Ovary (tissue), 3 donors: ENCODE data around the gene FBXO17.

Source experiments
- CTCF ChIP-seq, 3 donors: fragments of 450-650 bp in 2 of 3; fragments of 200-600 bp in 1 of 3; IDR thresholded peaks; one replicate each; pipeline versions ENCODE4 v1.5.1 to v1.8.0; 2016 to 2022; ENCODE audit warnings: antibody characterized with exemption in 3 of 3, mild to moderate bottlenecking in 1 of 3
- EP300 ChIP-seq: sonication (generic); formaldehyde crosslinking; IDR thresholded peaks from one replicate; pipeline ENCODE4 v1.6.1; 2017; ENCODE audit warnings: antibody characterized with exemption
- POLR2A ChIP-seq: fragments of 450-650 bp; IDR thresholded peaks from one replicate; pipeline ENCODE4 v1.6.1; 2017; ENCODE audit warnings: antibody characterized with exemption, mild to moderate bottlenecking, moderate library complexity
- donor health status: DM: no; HTN: no; CAD: no.

GRCh38 chr19:38979812-38980211, 4.3 kb upstream of the FBXO17 start:
- TF ChIP-seq CTCF (IDR thresholded peaks at IDR 0.05), result no peak
- TF ChIP-seq POLR2A, result no peak
- no peak for TF ChIP-seq EP300
